IMR-90 (cell line): Measurements from ENCODE around the gene TEX48. TPM values are rescaled to one million over a fixed set of nuclear protein-coding genes. Genes with fewer than 3 reads are reported as not detected.

Source experiments
- ATAC-seq: fragments of 200-7000 bp; cut with Tn5 transposase; 2 replicates; pipeline ENCODE4 v1.9.1; 2020; ENCODE audit warnings: low read depth, mild to moderate bottlenecking, moderate library complexity
- BruUV-seq: library from RNA; stranded (reverse); fragments of 400-500 nt; replicated peaks from 2 replicates; lab custom pipeline; 2021; lab: Mats Ljungman, UMichigan
- CTCF ChIA-PET: fragments of 300-600 bp; formaldehyde crosslinking; extraction: SDS; loops from one replicate; lab custom pipeline; 2021; ENCODE audit warnings: antibody characterized with exemption; lab: Yijun Ruan, JAX
- POLR2A ChIA-PET: fragments of 300-600 bp; sonication (Branson Sonifier 250); formaldehyde crosslinking; loops from one replicate; lab custom pipeline; 2022; ENCODE audit warnings: antibody characterized with exemption; ENCODE audit not compliant: unreplicated experiment; lab: Charles Lee
- DNase-seq: peaks from one replicate; pipeline ENCODE4 v3.0.0; 2013
- H2AFZ ChIP-seq: replicated peaks from 2 replicates; pipeline ENCODE3; 2013; ENCODE audit warnings: low read length, mild to moderate bottlenecking; ENCODE audit not compliant: poor library complexity
- H2AK5ac ChIP-seq: 2 replicates; pipeline ENCODE4 v1.6.1; 2013; ENCODE audit warnings: low read depth, low read length, inconsistent platforms
- H2AK9ac ChIP-seq: replicated peaks from 2 replicates; pipeline ENCODE3; 2013; ENCODE audit warnings: mild to moderate bottlenecking, low read depth, low read length, moderate library complexity; ENCODE audit not compliant: poor library complexity
- H2BK120ac ChIP-seq: 2 replicates; pipeline ENCODE4 v1.6.1; 2013; ENCODE audit warnings: low read depth, low read length, inconsistent platforms
- H2BK15ac ChIP-seq: 3 replicates; pipeline ENCODE4 v1.6.1; 2013; ENCODE audit warnings: low read depth, low read length, inconsistent platforms
- H2BK20ac ChIP-seq: 2 replicates; pipeline ENCODE4 v1.6.1; 2013; ENCODE audit warnings: low read depth, mild to moderate bottlenecking, inconsistent platforms, low read length, moderate library complexity
- H2BK5ac ChIP-seq: 2 replicates; pipeline ENCODE4 v1.6.1; 2013; ENCODE audit warnings: mild to moderate bottlenecking, low read depth, low read length, inconsistent platforms; ENCODE audit not compliant: poor library complexity, severe bottlenecking
- H3K14ac ChIP-seq: replicated peaks from 2 replicates; pipeline ENCODE4 v1.6.1; 2013; ENCODE audit warnings: low read depth, low read length, inconsistent platforms
- H3K18ac ChIP-seq: 2 replicates; pipeline ENCODE4 v1.6.1; 2013; ENCODE audit warnings: low read depth, low read length, control low read depth
- H3K23ac ChIP-seq: 2 replicates; pipeline ENCODE4 v1.6.1; 2013; ENCODE audit warnings: low read depth, low read length, inconsistent platforms
- H3K27ac ChIP-seq: 2 replicates; pipeline ENCODE4 v1.5.1; 2013; ENCODE audit warnings: mild to moderate bottlenecking, control low read depth, low read length; ENCODE audit not compliant: insufficient read depth
- H3K27me3 ChIP-seq: 2 replicates; pipeline ENCODE4 v1.6.1; 2013; ENCODE audit warnings: low read length; ENCODE audit not compliant: control insufficient read depth, insufficient read depth
- H3K36me3 ChIP-seq: 2 replicates; pipeline ENCODE4 v1.6.1; 2013; ENCODE audit warnings: low read length, mixed read lengths; ENCODE audit not compliant: control insufficient read depth, insufficient read depth
- H3K4ac ChIP-seq: 2 replicates; pipeline ENCODE4 v1.6.1; 2013; ENCODE audit warnings: low read depth, low read length, inconsistent platforms
- H3K4me1 ChIP-seq: 2 replicates; pipeline ENCODE4 v1.6.1; 2013; ENCODE audit warnings: low read length, mixed read lengths; ENCODE audit not compliant: control insufficient read depth, insufficient read depth
- H3K4me2 ChIP-seq: 2 replicates; pipeline ENCODE4 v1.6.1; 2013; ENCODE audit warnings: low read depth, mild to moderate bottlenecking, control low read depth, low read length, moderate library complexity
- H3K4me3 ChIP-seq: 2 replicates; pipeline ENCODE4 v1.5.1; 2013; ENCODE audit warnings: low read depth, mild to moderate bottlenecking, control low read depth, low read length, moderate library complexity; ENCODE audit not compliant: insufficient read depth
- H3K56ac ChIP-seq: 2 replicates; pipeline ENCODE4 v1.6.1; 2013; ENCODE audit warnings: low read length, inconsistent platforms; ENCODE audit not compliant: insufficient read depth; ENCODE audit errors: extremely low read depth
- H3K79me1 ChIP-seq, 2 experiments: 2 replicates each; pipeline ENCODE4 v1.6.1; 2013; ENCODE audit warnings: low read length in 2 of 2, inconsistent platforms in 1 of 2, low read depth in 1 of 2
- H3K9ac ChIP-seq: 2 replicates; pipeline ENCODE4 v1.6.1; 2013; ENCODE audit warnings: low read depth, low read length, control low read depth
- H3K9me1 ChIP-seq: 2 replicates; pipeline ENCODE4 v1.6.1; 2013; ENCODE audit warnings: low read length, inconsistent platforms; ENCODE audit not compliant: insufficient read depth
- H3K9me3 ChIP-seq: 2 replicates; pipeline ENCODE4 v1.6.1; 2013; ENCODE audit warnings: low read length; ENCODE audit not compliant: control insufficient read depth, insufficient read depth
- H4K20me1 ChIP-seq: 2 replicates; pipeline ENCODE4 v1.6.1; 2013; ENCODE audit warnings: low read length, inconsistent platforms; ENCODE audit not compliant: insufficient read depth
- H4K5ac ChIP-seq: 2 replicates; pipeline ENCODE4 v1.6.1; 2013; ENCODE audit warnings: mild to moderate bottlenecking, low read depth, low read length, control low read depth
- H4K8ac ChIP-seq, 2 experiments: 2 replicates each; pipeline ENCODE4 v1.6.1; 2013; ENCODE audit warnings: low read depth in 2 of 2, low read length in 2 of 2, control low read depth in 1 of 2, inconsistent platforms in 1 of 2
- H4K91ac ChIP-seq: 2 replicates; pipeline ENCODE4 v1.6.1; 2013; ENCODE audit warnings: low read depth, low read length, inconsistent platforms; ENCODE audit not compliant: insufficient read depth
- BHLHE40 ChIP-seq: fragments of 150-350 bp; IDR thresholded peaks from 2 replicates; pipeline ENCODE4 v1.6.1; 2016; ENCODE audit warnings: mild to moderate bottlenecking, low read depth, low read length
- CEBPB ChIP-seq: IDR thresholded peaks from 2 replicates; pipeline ENCODE4 v1.6.1; 2012; ENCODE audit warnings: low read depth, low read length, improper control_type of control experiment
- CHD1 ChIP-seq: IDR thresholded peaks from 2 replicates; pipeline ENCODE4 v1.6.1; 2012; ENCODE audit warnings: low read depth, low read length, improper control_type of control experiment
- CTCF ChIP-seq: conservative IDR thresholded peaks from 2 replicates; pipeline ENCODE4 v1.5.1; 2012; ENCODE audit warnings: mild to moderate bottlenecking, low read depth, low read length, improper control_type of control experiment
- ELK1 ChIP-seq: fragments of 150-350 bp; IDR thresholded peaks from 2 replicates; pipeline ENCODE4 v1.6.1; 2016; ENCODE audit warnings: low read depth, mild to moderate bottlenecking, low read length, moderate library complexity, borderline replicate concordance
- FOS ChIP-seq: fragments of 150-350 bp; IDR thresholded peaks from 2 replicates; pipeline ENCODE4 v1.6.1; 2016; ENCODE audit warnings: low read depth, low read length
- MAZ ChIP-seq: IDR thresholded peaks from 2 replicates; pipeline ENCODE4 v1.6.1; 2012; ENCODE audit warnings: low read depth, mild to moderate bottlenecking, low read length, improper control_type of control experiment, moderate library complexity, borderline replicate concordance
- MXI1 ChIP-seq: IDR thresholded peaks from 2 replicates; pipeline ENCODE4 v1.6.1; 2012; ENCODE audit warnings: low read depth, mild to moderate bottlenecking, low read length, moderate library complexity, borderline replicate concordance
- POLR2A ChIP-seq: IDR thresholded peaks from 2 replicates; pipeline ENCODE4 v1.6.1; 2012; ENCODE audit warnings: mild to moderate bottlenecking, low read depth, low read length
- SMC3 ChIP-seq: fragments of 150-350 bp; IDR thresholded peaks from 2 replicates; pipeline ENCODE4 v1.6.1; 2016; ENCODE audit warnings: low read depth, mild to moderate bottlenecking, antibody characterized with exemption, low read length, moderate library complexity
- USF2 ChIP-seq: fragments of 150-350 bp; IDR thresholded peaks from 2 replicates; pipeline ENCODE4 v1.6.1; 2017; ENCODE audit warnings: mild to moderate bottlenecking, antibody characterized with exemption, low read length, low read depth
- dilution Hi-C: fragments of 300-500 bp; cut with HindIII; formaldehyde crosslinking; loops from one replicate; pipeline ENCODE4 v1.14.3; 2018; ENCODE audit warnings: low sequenced_read_pairs; ENCODE audit not compliant: unreplicated experiment
- in situ Hi-C: fragments of 300-500 bp; cut with MboI; formaldehyde crosslinking; loops from 3 replicates; pipeline ENCODE4 v1.14.3; 2019; ENCODE audit warnings: low sequenced_read_pairs, inconsistent platforms, mixed read lengths
- intact Hi-C: fragments of 100-400 bp; cut with micrococcal nuclease; formaldehyde crosslinking; loops from 2 replicates; pipeline ENCODE4 v1.10.0; 2022
- polyA plus RNA-seq, 3 experiments: library from polyadenylated mRNA; depleted of rRNA; stranded (reverse); fragments of >200 nt; gene quantifications; 2 replicates each; pipeline ENCODE4 v1.2.3, GENCODE V29; 2012; ENCODE audit warnings: low replicate concordance in 1 of 3
- total RNA-seq: library from RNA; depleted of rRNA; stranded (reverse); fragments of >200 nt; gene quantifications from 2 replicates; pipeline ENCODE4 v1.2.3, GENCODE V29; 2012

Gene TEX48
- total and polyA plus RNA-seq, 2 of the 4 experiments (the other 2 are of a cell fraction), result not detected

GRCh38 chr9:114669961-114670360 lies 12.0 kb downstream of the TEX48 start:
- in situ Hi-C loops (loop anchor here (5.0 kb wide), 1 partner anchor 342 kb away; no protein-coding TSS in a partner anchor), dilution Hi-C loops (no loop called here), intact Hi-C loops (no loop called here)
- H3K56ac ChIP-seq, result no peak overlapping the region
- H3K36me3 ChIP-seq, result no peaks in the 10 kb centered on the region
- ChIA-PET POLR2A (no interaction called here), CTCF (no interaction called here)
- H4K8ac ChIP-seq, result no peak overlapping the region
- DNase-seq, result no peak
- no peak overlapping the region for H4K91ac ChIP-seq
- BruUV-seq, result no TSS peak
- H2AFZ ChIP-seq, result no peak overlapping the region
- no peaks in the 10 kb centered on the region for H3K9me1 ChIP-seq
- no peak overlapping the region for H3K4ac ChIP-seq
- no peak overlapping the region for H2AK9ac ChIP-seq
- H2BK15ac ChIP-seq, result no peak overlapping the region
- H3K18ac ChIP-seq, result no peak overlapping the region
- no peaks in the 10 kb centered on the region for H4K20me1 ChIP-seq
- TF ChIP-seq BHLHE40 (no peak), FOS (no peak), SMC3 (no peak), MAZ (no peak), ELK1 (no peak), CEBPB (no peak), POLR2A (no peak), USF2 (no peak), CHD1 (no peak), CTCF (no peak), MXI1 (no peak)
- H2AK5ac ChIP-seq, result no peak overlapping the region
- H2BK20ac ChIP-seq, result no peak overlapping the region
- no peak overlapping the region for H4K5ac ChIP-seq
- no peak overlapping the region for H3K4me3 ChIP-seq
- no peak overlapping the region for H3K14ac ChIP-seq
- H3K4me1 ChIP-seq, result no peaks in the 10 kb centered on the region; the same call in 1 of the 2 replicates
- no peak overlapping the region for H3K27ac ChIP-seq
- no peak overlapping the region for H2BK5ac ChIP-seq
- H3K27me3 ChIP-seq, result peaks cover 9% of the 10 kb centered on the region
- H3K9me3 ChIP-seq, result no peaks in the 10 kb centered on the region
- no peak overlapping the region for H3K9ac ChIP-seq
- ATAC-seq, result no peak
- no peak overlapping the region for H3K23ac ChIP-seq
- no peaks in the 10 kb centered on the region for H3K79me1 ChIP-seq
- H3K4me2 ChIP-seq, result no peak overlapping the region
- H2BK120ac ChIP-seq, result no peak overlapping the region
